ENCODE data around the gene ASPHD2.

DNA sequence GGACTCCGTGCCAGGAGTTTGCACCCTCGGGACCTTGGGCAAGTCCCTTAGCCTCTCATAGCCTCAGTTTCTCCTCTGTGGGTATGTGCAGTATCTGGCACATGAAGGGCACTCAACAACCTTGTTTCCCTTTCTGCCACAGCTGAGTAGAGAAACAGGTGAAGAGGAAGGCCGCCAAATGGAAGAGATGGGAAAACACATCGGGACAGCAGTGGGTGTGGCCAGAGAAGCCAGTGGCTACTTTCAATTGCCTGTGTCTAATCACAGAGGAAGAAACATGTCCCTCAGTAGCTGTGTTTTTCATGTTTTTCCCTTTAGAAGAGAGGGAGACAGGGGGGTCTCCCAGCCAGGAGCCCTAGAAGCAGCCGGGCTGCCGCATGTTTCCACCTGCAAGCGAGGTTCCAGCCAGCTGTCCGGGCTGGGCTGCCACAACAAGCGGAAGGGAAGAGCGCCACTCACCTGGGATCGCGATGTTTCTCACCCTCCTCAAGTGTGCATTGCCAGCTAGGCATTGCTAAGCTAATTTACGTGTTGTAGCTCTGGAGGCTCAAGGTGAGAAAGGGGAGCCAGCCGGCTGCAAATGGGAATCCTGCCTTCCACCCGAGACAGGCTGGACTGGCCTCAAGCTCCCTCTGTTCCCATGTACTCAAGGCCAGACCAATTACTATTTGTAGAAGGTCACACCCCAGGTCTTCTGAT lies 16.7 kb downstream of the ASPHD2 start:
- TF ChIP-seq EZH2 (IDR thresholded peaks at IDR 0.05; ENCODE audit: low read depth) = no peak
- TF ChIP-seq, protein P1, sequence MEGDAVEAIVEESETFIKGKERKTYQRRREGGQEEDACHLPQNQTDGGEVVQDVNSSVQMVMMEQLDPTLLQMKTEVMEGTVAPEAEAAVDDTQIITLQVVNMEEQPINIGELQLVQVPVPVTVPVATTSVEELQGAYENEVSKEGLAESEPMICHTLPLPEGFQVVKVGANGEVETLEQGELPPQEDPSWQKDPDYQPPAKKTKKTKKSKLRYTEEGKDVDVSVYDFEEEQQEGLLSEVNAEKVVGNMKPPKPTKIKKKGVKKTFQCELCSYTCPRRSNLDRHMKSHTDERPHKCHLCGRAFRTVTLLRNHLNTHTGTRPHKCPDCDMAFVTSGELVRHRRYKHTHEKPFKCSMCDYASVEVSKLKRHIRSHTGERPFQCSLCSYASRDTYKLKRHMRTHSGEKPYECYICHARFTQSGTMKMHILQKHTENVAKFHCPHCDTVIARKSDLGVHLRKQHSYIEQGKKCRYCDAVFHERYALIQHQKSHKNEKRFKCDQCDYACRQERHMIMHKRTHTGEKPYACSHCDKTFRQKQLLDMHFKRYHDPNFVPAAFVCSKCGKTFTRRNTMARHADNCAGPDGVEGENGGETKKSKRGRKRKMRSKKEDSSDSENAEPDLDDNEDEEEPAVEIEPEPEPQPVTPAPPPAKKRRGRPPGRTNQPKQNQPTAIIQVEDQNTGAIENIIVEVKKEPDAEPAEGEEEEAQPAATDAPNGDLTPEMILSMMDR (conservative IDR thresholded peaks at IDR 0.05) = no peak

Measured in PC-9 (cell line).